GM19438 (cell line): ENCODE results near the gene POP7.
"Not testable (repeated sequence)": the region's sequence is repeated elsewhere in the genome, so short reads cannot be mapped to it uniquely, and the experiment has no call there.

ENCODE experiments used
- ATAC-seq: cut with Tn5 transposase; IDR thresholded peaks from one replicate; pipeline ENCODE4 v1.9.1; 2021; ENCODE audit warnings: low read depth; ENCODE audit not compliant: unreplicated experiment

Gene POP7

DNA sequence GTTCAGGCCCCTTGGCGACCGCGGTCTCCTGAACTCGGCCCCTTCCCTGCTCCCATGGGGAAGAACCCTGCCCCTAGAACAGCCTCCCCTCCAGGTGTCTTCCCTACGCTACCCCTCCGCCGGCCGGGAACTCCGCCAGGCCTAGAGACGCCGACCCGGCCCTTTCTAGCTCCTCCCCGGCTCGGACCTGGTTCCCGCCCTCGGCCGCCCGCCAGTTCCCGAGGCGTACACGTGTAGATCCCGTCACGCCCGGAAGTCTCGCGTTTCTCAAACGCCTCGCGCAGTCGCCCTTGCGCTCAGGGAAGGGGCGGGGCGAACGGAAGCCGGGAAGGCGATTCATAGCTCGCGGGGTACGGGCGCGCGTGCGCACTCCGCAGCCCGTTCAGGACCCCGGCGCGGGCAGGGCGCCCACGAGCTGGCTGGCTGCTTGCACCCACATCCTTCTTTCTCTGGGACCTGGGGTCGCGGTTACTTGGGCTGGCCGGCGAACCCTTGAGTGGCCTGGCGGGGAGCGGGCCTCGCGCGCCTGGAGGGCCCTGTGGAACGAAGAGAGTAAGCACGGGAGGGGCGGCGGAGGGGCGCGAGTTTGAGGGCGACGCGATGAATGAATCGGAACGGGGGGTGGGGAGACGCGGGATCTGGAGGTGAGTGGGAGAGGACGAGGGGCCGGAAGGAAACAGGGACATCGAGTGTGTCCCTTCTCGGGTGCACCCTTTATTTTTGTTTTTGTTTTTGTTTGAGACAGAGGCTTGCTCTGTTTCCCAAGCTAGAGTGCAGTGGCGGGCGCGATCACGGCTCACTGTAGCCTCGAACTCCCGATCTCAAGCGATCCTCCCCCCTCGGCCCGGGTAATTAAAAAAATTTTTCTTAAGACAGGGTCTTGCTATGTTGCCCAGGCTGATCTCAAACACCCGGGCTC is at the start of gene POP7:
POP7 (plus strand) TSS at position 369 of the 919 bp plus-strand sequence. CDS start 710 bp downstream, outside the sequence.
- ATAC-seq = peak; percentile 90

DNA sequence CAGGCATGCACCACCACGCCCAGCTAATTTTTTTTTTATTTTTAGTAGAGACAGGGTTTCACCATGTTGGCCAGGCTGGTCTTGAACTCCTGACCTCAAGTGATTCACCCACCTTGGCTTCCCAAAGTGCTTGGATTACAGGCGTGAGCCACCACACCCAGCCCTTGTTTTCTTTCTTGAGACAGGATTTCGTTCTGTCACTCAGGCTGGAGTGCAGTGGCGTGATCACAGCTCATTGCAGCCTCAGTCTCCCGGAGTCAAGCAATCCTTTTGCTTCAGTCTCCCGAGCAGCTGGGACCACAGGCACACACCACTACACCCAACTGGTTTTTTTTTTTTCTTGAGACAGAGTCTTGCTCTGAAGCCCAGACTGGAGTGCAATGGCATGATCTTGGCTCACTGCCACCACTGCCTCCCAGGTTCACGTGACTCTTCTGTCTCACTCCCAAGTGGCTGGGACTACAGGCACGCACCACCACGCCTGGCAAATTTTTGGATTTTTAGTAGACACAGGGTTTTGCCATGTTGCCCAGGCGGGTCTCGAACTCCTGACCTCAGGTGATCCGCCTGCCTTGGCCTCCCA is 43.6 kb upstream of the POP7 start:
- ATAC-seq = not testable (repeated sequence)

- no peak for ATAC-seq
Observed at GRCh38 chr7:100665168-100665726, 40.7 kb upstream of the POP7 start.

- no peak for ATAC-seq
Observed at GRCh38 chr7:100667331-100668068, 38.4 kb upstream of the POP7 start.

DNA sequence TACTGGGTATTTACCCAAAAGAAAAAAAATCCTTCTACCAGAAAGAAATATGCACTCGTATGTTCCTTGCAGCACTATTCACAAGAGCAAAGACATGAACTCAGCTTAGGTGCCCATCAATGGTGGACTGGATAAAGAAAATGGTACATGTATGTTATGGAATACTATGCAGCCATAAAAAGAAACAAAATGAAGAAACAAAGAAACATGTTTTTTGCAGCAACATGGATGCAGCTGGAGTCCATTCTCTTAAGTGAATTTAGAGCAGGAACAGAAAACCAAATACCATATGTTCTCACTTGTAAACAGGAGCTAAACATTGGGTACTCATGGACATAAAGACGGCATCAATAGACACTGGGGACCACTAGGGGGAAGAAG is 37.9 kb upstream of the POP7 start:
- no peak for ATAC-seq

- not testable (repeated sequence) for ATAC-seq
Observed at GRCh38 chr7:100669106-100669505, 36.8 kb upstream of the POP7 start.

DNA sequence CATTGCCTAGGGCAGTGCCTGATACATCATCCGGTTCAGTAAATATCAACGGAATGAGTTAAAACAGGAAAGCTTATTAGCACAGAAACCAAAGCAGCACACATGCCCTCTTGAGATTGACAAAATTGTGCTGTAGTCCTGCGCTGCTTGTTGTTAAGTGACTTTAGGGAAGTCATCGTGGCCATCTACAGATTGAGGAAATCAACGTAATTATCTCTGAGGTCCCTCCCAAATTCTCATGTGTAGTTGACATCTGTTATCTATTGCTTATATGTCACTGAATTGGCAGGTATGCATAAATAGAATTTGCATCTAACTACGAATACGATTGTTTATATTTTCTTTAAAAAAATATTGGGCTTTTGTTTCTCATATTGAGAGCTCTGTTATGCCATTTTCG is 35.8 kb upstream of the POP7 start:
- no peak for ATAC-seq

- no peak for ATAC-seq
Observed at GRCh38 chr7:100671353-100672327, 34.3 kb upstream of the POP7 start.

DNA sequence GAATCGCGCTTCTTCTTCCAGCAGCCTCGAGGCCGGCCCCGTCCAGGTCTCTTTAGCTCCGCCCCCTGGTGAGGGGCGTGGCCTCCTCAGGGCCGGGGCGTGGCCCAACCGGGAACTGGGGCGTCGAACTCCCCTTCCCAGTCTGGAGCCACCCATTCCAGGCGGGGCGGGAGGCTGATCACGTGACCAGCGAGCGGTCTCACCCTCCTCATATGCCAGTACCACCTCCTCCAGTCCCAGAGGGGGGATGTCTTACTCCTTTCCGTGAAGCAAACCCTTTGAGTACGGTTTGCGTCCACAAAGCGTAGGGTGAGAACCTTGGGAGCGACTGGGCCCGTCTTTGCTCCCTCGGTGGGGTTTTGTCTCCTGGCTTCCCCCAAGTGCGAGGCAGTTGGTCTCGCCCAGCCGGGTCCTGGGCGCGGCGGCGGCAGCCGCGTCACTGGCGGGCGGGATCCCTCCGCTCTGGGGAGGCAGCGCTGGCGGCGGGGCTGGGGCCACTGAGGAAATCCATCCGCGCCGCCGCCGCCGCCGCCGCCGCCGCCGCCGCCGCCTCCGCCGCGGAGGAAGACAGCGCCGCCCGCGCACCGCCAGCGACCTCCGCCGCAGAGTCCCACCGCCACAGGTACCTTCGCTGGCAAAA is 32.5 kb upstream of the POP7 start, which contains the start of gene GNB2:
GNB2 (plus strand) TSS at position 439 of the 640 bp plus-strand sequence. CDS start 2,526 bp downstream, outside the sequence.
- peak; percentile 59 for ATAC-seq

GRCh38 chr7:100673942-100674410 is 31.9 kb upstream of the POP7 start:
- no peak for ATAC-seq

- no peak for ATAC-seq
Observed at GRCh38 chr7:100674411-100675104, 31.4 kb upstream of the POP7 start.

DNA sequence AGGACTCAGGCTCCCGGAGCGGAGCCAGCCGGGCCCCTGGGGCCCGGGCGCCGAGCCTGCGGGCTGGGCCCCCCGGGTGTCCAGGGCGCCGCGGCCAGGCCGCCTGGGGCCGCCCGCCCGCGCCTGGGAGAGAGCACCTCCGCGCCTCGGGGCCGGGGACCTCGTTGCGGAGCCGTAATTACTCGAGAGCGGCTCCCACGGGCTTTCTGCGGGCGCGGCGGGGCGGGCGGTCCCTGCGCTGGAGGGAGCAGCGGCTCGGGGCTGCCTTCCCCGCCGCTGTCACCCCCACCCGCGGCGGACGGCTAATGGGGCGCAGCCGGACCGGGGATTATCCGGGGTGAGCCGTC is 30.8 kb upstream of the POP7 start:
- no peak for ATAC-seq

GRCh38 chr7:100675581-100676350 is 30.2 kb upstream of the POP7 start:
- ATAC-seq = peak; percentile 30

DNA sequence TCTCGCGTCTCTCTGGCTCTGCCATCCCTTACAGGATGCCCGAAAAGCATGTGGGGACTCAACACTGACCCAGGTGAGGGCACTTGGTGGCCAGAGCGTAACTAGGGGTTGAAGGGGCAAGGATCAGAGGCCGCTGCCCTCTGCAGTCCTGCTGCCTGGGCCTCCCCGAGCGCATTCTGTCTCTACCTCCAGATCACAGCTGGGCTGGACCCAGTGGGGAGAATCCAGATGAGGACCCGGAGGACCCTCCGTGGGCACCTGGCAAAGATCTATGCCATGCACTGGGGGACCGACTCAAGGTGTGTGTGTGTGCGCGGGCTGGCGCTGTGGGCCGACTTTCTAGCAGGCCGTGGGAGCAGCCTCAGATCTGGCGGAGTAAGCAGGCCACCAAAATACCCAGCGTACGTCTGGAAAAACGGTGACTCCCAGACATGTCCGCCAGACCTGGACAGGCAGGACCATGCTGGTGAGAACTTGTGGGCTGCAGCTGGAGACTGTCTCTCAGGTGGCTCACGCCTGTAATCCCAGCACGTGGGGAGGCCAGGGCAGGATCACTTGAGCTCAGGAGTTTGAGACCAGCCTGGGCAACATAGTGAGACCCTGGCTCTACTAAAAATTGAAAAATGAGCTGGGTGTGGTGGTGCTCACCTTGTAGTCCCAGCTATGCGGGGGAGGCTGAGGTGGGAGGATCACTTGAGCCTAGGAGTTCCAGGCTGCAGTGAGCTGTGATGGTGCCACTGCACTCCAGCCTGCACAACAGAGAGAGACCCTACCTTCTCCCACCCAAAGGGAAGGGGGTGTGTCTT is 29.2 kb upstream of the POP7 start:
- no peak for ATAC-seq

GRCh38 chr7:100677308-100678267 is 28.3 kb upstream of the POP7 start:
- no peak for ATAC-seq
